ENCODE measurements around the gene B3GAT3.
"Not testable (repeated sequence)": the region's sequence is repeated elsewhere in the genome, so short reads cannot be mapped to it uniquely, and the experiment has no call there.

Gene B3GAT3

DNA sequence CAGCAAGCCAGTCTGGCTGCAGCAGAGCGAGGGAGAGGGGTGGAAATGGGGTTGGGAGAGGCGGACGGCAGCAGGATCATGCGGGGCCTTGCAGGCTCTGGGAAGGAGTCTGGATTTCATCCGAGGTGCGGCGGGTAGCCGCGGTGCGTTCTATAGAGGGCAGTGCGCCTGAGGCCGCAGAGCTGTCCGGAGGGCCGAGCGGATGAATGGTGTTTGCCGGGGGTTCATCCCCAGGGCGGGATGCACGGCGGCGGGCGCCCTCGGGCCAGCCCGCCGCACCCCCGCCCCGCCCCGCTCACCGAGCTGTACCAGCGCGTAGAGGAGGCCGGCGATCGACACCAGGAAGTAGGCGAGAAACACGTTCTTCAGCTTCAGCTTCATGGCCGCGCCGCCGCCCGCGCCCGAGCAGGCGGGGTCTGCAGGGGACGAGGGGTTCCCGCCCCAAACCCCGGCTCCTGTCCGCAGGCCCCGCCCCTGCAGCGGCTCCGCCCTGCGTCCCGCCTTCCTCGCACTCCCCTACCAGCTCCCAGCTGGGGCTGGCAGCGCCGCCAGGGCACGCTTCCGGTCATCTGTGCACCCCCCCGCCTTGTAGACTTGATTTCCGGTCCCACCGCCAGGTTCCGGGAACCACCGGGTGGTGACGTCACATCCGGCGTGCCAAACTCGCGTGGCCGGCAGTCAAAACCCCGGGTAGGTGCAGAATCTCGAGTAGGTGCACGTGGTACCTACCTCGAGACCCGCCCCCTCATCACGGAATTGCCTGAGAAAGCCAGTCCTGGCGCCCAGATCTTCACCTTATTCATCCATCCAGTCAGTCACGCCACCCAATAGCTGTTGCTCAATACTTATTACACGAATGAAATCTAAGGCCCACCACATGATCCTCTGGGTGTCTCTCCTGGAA is at the start of gene B3GAT3:
B3GAT3 (minus strand) TSS at position 420 of the 904 bp plus-strand sequence; CDS start at position 381, 39 bp downstream.
- peak; percentile 93 for DNase-seq

DNA sequence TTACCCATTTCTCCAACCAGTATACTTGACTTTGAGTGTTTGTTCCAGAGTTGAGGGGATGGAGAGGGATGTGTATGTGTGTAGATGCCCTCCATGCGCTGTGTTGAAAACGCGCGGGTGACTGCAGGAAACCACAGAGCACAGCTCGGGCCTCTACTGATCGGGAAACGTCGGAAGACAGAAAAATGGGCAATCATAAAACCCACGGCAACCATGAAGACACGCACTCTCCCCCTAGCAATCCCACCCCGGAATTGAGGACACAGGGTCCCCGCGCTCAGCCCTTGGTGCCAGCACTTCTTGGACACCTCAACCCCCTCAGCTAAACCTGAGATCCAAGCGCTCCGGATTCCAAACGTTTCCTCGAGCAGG is 49.4 kb upstream of the B3GAT3 start:
- DNase-seq, result no peak

DNA sequence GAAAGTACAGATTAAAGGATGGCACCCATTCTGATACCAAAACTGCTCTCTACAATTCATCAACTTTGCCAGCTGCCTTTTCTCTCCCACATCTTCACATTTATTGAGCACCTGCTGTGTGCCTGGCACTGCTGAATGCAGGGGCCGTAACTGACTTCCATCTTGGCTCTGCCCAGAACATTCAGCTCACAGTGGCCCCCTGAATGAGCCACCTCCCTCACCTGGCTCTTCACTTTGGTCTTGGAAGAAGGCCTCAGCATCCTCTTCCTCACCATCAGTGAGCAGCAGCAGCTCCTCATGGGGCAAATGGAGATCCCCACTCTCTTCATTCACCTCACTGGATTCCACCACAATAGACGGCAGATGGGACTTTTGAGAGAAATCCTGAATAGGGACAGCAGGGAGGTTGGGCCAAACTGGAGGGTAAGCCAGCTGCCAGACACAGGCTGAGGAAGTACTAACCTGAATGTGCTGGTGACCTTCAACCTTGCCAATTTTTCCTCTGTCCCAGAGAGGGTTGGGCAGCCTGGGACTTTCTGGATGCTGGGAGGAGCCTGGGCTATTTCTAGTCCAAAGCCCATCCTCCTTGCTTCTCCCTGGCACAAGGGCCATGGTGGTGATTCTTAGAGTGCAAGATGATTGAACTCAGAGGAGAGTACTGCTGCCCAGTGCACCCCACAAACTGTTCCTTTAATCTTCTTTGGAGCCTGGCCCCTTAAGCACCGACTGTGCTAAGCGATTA is 47.8 kb upstream of the B3GAT3 start:
- no peak for DNase-seq

DNA sequence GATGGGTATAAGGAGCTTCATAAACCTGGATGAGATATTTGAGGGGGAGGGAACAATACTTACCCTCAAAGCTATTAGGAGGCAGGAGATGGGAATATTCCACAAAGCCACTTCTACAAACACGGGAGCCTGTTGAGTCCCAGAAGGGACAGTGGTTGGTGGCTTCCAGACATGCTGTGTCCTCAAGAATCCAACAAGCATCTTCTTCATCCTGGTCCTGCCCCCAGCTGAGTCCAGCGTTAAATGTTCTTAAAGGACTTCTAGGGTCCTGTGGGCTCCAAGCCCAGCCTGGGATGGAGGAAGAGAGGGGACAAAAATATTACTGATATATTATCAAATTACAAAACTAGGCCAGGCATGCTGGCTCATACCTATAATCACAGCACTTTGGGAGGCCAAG is 45.7 kb upstream of the B3GAT3 start:
- no peak for DNase-seq

DNA sequence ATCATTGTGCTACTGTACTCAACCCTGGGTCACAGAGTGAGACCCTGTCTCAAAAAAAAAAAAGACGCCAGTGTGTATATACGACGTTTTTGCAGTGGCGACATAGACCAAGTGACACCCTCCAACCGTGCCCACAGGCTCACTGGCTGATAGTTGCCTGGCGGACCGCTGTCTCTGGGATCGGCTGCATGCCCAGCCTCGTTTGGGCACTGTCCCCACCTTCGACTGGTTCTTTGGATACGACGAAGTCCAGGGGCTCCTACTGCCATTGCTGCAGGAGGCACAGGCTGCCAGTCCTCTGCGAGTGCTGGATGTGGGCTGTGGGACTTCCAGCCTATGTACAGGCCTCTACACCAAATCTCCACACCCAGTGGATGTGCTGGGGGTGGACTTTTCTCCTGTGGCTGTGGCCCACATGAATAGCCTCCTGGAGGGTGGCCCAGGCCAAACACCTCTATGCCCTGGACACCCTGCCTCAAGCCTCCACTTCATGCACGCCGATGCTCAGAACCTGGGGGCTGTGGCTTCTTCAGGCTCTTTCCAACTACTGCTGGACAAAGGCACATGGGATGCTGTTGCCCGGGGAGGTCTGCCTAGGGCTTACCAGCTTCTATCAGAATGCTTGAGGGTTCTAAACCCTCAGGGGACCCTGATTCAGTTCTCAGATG is 44.6 kb upstream of the B3GAT3 start:
- DNase-seq, result no peak

DNA sequence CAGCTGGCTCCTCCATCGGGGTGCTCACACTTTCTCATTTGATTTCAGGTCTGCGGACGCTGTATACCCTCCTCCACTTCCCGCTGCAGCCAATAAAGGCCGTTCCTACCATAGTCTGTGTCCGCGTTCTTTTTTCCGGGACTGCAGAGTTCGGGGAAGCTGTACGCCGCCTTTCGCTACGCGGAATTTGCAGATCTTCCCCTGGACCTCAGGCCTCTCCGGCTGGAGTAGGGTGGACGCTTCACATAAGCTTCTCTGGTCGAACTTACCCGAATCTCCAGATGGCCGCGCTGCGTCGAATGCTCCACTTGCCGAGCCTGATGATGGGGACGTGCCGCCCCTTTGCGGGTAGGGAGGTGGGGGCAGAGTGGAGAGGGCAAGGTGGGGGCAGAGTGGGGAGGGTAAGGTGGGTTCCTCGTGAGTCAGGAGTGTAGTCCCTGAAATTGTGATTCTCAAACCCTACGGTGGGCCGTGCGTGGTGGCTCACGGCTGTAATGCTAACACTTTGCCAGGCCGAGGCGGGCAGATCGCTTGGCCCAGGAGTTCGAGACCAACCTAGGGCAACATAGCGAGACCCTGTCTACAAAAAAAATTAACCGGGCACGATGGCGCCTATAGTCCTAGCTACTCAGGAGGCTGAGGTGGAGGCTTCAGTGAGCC is 43.9 kb upstream of the B3GAT3 start:
- peak; percentile 42 for DNase-seq

DNA sequence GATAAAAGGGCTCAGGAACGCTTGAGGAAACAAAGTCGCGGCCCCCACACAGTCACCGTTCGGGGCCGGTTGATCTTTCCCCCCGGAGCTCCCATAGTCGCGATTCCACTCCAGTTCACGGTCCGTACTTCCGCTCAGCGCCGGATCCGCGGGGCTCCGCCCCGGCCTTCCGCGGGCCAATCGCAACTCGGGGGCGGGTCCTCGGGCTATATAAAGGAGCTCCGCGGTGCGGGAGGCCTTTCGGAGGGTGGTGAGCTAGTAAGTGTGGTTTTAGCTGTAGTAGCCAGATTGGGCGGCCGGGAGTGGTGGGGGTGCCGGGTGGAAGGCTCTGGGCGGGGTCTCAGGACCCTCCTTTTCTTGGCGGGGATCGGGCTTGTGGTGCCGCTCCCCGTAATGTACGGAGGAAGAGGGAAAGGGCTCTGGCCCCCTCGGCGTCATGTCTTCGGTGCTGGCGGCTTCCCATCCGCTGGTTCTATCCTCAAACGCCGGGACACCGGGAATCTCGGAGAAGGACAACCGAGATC is 43.4 kb upstream of the B3GAT3 start, which contains the start of the genes C11orf98 and CSKMT:
C11orf98 (minus strand) TSS at position 136 of the 524 bp plus-strand sequence; CDS start at position 95, 41 bp downstream.
CSKMT (plus strand) TSS at position 238 of the 524 bp plus-strand sequence. CDS start 568 bp downstream, outside the sequence.
- DNase-seq, result peak; percentile 94

DNA sequence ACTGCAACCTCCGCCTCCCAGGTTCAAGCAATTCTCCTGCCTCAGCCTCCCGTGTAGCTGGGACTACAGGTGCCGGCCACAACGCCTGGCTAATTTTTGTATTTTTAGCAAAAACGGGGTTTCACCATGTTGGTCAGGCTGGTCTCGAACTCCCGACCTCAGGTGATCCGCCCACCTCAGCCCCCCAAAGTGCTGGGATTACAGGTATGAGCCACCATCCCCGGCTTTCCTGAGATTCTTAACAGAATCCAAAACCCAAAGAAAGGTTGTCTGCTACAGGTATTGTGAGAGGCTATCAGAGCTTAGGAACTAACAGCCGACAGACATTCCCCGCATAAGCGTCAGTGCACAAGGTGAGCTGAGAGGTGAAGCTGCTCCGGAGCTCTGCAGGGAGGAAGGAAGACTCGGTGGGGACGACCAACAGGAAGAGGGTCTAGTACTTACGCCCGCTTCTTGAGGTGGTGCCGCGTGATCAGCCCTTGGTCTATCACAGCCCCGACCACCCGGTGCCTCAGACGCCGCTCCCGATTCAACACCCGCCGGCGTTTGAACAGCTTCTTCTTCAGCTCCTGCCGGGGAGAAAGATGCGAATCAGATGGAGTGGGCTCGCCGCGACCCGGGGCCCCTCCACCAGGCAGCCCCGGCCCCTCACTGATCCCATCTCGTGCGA is 42.8 kb upstream of the B3GAT3 start:
- DNase-seq, result peak; percentile 39

DNA sequence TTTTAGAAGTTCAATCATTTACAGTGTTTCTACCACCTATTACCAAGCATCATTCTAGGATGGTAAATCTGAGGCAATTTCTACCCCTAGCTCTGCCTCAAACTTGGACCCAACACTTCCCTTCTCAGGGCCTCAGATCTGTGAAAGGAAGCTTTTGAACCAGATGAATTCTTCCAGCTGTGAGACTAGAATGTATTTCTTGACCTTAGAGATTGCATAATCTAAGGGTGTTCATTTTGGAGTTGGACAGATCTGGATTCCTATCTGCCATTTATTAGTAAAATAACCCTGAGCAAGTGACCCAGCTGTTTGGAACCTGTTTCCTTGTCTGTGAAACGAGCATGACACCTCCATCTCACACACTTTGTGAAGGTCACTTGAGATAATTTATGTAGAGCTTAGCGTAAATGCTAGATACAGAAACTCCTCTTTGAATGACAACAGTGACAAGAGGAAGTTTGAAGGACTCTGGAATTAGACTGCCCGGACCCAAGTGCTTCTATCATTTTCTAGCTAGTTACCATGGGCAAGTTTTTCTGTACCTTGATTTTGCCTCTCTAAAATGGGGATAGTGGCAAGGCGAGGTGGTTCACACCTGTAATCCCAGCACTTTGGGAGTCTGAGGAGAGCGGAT is 35.1 kb upstream of the B3GAT3 start:
- no peak for DNase-seq

DNA sequence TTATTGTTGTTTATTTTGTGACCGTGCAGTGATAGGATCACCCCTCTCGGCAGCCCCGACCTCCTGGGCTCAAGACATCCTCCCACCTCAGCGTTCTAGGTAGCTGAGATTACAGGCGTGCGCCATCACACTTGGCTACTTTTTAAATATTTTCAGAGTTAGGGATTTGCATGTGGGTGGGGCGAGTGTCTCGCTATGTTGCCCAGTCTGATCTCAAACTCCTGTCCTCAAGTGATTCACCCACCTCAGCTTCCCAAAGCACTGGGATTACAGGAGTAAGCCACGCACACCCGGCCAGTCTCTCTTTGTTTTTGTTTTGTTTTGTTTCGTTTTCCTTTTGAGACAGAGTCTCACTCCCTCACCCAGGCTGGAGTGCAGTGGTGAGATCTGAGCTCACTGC is 32.5 kb upstream of the B3GAT3 start:
- DNase-seq, result no peak

DNA sequence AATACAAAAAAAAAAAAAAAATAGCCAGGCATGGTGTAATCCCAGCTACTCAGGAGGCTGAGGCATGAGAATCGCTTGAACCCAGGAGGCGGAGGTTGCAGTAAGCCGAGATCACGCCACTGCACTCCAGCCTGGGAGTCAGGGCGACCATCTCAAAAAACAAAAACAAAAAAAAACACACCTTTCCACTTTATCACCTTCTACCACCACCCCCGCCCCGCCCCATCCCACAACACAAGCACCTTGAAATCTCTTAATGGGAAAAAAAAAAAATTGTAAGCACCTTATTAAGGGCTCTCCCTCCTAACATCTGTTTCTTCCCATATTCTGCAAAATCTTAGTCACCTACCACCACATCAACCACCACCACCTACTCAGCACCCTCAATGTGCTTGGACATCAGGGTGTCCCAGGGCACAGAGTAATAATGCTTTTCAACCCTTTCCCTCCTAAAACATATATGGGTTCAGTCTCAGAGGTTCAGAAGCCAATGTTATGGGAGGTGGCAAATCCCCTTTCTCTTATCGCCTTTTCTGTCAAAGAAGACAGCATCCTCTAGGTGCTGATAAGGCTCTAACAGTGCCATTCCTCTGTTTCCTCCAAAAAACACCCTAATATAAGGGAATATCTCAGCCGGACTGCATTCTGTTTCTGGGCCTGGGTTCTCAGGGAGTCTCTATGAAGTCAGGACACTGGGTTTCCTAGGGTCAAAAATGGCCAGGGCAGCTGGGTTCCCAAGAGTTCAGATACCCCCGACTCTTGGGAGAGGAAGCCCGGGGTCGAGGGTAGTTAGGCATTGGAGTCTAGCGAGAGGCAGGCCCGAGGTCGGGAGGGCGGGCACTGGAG is 30.6 kb upstream of the B3GAT3 start:
- DNase-seq, result no peak

DNA sequence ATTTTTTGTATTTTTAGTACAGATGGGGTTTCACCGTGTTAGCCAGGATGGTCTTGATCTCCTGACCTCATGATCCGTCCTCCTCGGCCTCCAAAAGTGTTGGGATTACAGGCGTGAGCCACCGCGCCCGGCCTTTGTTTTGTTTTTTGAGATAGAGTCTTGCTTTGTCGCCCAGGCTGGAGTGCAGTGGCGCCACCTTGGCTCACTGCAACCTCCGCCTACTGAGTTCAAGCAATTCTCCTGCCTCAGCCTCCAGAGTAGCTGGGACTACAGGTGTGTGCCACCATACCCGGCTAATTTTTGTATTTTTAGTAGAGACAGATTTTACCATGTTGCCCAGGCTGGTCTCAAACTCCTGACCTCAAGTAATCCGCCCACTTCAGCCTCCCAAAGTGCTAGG is 28.5 kb upstream of the B3GAT3 start:
- DNase-seq, result not testable (repeated sequence)

DNA sequence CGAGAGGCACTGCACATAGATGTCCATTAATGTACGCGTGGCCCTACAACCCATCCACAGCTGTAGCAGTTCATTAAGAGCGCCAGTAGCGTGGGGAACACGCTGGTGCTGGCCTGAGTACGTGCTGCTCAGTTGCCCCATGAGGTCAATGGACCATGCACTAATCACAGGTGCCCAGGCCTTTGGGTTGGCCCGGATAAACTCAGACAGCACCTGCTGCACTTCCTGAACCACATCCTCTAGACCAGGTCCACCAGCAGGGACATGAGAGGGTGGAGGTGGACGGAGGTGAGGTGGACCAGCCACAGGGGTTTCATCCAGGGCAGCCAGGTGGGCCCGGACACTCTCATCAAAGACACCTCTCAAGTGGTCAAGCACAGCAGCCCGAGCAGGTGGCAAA is 27.7 kb upstream of the B3GAT3 start:
- no peak for DNase-seq

DNA sequence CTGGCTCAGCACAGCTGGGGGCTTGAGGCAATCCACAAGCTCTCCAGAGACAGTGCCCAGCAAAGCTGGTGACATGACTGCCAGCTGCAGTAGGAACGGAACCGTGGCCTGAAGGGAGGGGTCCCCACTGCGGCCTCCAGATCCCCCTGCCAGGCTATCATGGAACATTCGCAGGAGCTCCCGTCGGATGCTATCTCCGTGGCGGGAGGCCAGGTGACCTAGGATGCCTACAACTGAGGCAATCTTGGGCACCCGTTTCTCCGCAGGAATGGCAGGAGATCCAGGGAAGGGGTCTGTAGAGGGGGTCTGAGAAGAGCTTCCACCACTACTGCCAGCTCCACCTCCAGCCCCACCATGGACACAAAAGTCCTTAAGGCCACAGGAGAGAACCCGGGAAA is 27.2 kb upstream of the B3GAT3 start:
- no peak for DNase-seq

DNA sequence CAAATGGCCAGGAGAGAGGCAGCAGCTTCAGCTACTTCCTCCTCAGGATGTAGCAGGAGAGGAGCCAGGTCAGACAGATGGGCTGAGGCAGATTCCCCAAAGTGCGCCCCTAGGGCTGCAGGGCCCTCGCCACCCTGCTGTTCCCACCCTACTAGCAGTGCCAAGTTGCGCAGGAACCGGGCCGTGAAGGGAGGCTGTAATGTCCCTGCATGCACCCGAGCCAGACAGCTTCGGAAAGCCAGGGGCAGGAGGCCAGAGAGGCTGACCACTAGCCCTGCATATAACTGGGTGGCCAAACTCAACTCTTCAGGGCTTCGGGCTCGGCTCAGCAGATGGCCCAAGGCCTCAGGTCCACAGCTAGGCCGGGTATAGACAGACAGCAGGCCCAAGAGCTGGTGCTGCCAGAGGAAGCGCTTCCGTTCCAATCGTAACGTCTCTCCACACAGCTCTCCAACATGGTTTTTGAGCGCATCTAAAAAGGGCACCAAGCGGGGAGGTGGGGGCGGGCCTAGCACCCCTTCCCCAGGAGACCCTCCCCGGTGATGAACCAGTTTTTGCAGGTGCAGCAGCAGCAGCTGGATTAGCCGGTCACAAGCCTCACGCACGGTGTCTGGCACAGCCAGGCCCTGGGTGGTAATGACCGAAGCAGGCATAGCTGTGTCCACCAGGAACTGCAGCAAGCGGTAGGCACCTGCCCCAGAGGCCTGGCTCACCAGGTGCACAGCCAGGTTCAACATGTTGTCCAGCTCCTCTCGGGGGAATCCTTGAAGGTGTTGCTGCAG is 26.6 kb upstream of the B3GAT3 start:
- no peak for DNase-seq

DNA sequence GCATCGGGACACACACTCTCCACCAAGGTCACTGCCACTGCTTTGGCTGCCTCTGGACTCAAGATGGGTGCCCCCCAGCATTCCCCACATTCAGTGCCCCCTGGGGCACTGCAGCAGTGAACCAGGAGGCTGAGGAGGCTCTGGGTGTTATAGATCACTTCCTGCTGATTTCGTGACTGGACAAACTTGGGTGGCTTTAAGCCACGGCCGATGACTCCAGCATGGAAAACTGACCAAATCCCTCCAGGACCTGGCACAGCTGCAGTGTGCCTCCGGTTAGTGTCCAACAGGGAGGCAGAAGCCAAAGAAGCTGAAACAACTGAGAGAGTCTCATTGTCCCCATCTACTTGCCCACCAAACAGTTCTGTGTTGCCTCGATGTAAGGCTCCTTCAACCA is 25.8 kb upstream of the B3GAT3 start:
- no peak for DNase-seq

DNA sequence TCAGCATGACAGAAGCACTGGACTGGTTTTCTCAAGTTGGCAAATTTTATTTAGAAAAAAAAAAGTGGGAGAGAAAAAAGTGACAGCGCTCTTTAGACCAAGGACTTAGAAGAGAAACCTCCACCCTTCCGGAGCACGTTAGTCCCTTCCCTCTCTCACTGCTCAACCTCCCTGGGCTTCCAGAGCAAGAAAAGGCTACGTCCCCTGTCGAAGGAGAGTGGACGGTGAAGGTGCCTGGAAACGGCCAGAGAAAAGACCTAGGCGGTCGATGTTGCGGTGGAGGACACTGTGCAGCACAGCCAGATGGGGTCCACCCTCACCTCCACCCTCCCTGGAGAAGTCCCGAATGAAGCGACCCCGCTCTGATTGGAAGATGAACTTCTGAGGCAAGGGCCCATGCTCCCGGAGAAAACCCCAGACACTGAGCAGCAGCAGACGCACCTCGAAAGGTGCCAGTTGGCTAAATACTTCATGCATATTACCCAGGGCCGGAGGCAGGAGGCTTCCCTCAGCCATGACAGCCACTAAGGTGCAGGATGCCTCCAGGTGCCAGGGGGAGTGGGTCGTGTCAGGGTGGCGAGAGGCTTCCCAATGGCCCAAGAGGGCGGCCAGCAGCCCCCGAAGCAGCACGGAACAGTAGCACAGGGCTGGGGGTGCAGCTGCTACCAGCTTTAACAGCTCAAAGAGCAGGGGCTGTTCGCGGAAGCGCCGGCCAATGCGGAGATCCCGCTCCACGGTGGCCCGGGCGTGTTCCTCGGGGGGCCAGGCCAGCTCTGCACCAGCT is 25.2 kb upstream of the B3GAT3 start:
- no peak for DNase-seq

DNA sequence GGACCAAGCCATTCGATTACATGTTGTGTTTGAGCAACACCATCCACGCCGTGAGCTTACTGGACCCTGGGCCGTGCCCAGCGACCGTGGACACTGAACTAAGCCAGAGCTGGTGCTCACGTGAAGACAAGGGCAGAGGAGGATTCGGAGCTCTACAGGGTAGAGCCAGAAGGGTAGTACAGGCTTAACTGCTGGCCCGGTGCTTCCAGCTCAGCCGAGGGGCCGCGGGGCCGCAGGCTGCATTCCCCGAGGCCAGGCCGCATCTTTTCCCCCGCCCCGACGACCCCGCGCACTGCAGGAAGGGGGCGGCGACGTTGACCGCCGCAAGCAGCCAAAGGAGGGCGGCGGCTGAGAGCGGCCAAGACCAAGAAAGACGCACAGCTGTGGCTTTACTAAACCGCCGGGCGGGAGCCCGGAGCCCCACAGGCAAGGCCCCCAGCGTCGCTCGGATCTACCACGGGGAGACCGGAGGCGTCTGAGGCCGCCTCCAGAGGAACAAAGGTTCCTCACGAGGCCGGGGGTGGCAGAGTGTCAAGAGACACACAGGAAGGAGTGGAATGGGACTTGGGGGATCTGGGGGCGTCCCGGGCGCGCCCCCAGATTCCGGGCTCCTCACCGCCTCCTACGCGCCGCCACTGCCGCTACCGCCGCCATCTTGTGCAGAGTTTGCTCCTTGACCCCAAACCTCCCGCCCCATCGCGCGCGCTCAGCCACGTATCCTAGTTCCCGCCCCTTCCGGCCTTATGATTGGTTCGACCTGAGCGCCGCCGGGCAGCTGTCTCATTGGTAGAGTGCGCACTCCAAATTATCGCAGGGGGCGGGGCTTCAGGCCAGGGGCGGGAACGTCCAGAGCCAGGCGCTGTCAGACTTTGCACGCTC is 24.4 kb upstream of the B3GAT3 start, which contains the start of gene GANAB:
GANAB (minus strand) TSS at position 668 of the 879 bp plus-strand sequence; CDS start at position 654, 14 bp downstream.
- peak; percentile 97 for DNase-seq
